K562 (cell line): ENCODE data around the gene ITGA3. TPM values are rescaled to one million over a fixed set of nuclear protein-coding genes. Genes with fewer than 3 reads are reported as not detected.
A peak's percentile ranks its signal among the peaks of the same experiment; 100 is the strongest.

Experiments
- BRF1 ChIP-seq: IDR thresholded peaks from 3 replicates; pipeline ENCODE4 v1.6.1; 2011; ENCODE audit warnings: borderline replicate concordance, mild to moderate bottlenecking; ENCODE audit not compliant: insufficient read length; ENCODE audit errors: extremely low read depth
- DNMT1 ChIP-seq: fragments of 450-650 bp; IDR thresholded peaks from 2 replicates; pipeline ENCODE4 v1.6.1; 2016; ENCODE audit warnings: antibody characterized with exemption, mild to moderate bottlenecking
- EP300 ChIP-seq: IDR thresholded peaks from 2 replicates; pipeline ENCODE4 v1.6.1; 2012; ENCODE audit warnings: low read length, improper control_type of control experiment
- FUS ChIP-seq: fragments of 200-400 bp; formaldehyde crosslinking; optimal IDR thresholded peaks from 2 replicates; pipeline ENCODE3; 2017; ENCODE audit warnings: low read depth, low read length
- KDM2B ChIP-seq: fragments of 250-450 bp; sonication (Bioruptor Pico); IDR thresholded peaks from 2 replicates; pipeline ENCODE4 v1.8.0; 2021; ENCODE audit warnings: mild to moderate bottlenecking, moderate library complexity
- MITF ChIP-seq: IDR thresholded peaks from 2 replicates; pipeline ENCODE4 v1.6.1; 2014; ENCODE audit warnings: antibody characterized with exemption
- NONO ChIP-seq, 2 experiments: fragments of 200-400 bp in 1 of 2; fragments of 450-650 bp in 1 of 2; formaldehyde crosslinking in 1 of 2; IDR thresholded peaks; 2 replicates each; pipeline ENCODE4 v1.6.1; 2017; ENCODE audit warnings: low read depth in 2 of 2, mild to moderate bottlenecking in 2 of 2, moderate library complexity in 2 of 2, low read length in 1 of 2
- NRF1 ChIP-seq, 2 experiments: fragments of 450-650 bp; IDR thresholded peaks in 1 of 2; conservative IDR thresholded peaks in 1 of 2; 2 replicates each; pipeline ENCODE4 v1.6.1; 2014; ENCODE audit warnings: mild to moderate bottlenecking in 2 of 2
- SIRT6 ChIP-seq: IDR thresholded peaks from one replicate; pipeline ENCODE4 v1.6.1; 2012; ENCODE audit warnings: low read depth, mild to moderate bottlenecking, control low read depth, inconsistent platforms, low read length, moderate library complexity
- ZFP1 ChIP-seq: fragments of 450-650 bp; formaldehyde crosslinking; IDR thresholded peaks from 2 replicates; pipeline ENCODE4 v1.4.0; 2020; ENCODE audit warnings: mild to moderate bottlenecking, mixed read lengths
- ZNF121 ChIP-seq: sonication (generic); formaldehyde crosslinking; conservative IDR thresholded peaks from 2 replicates; pipeline ENCODE4 v1.8.0; 2022; ENCODE audit warnings: missing genetic modification reagents
- ZNF444 ChIP-seq: fragments of 250-450 bp; sonication (Bioruptor Pico); IDR thresholded peaks from 2 replicates; pipeline ENCODE4 v1.4.0; 2020; ENCODE audit warnings: mild to moderate bottlenecking, moderate library complexity
- polyA plus RNA-seq, 8 experiments: library from polyadenylated mRNA; depleted of rRNA in 4 of 8; stranded (reverse) in 5 of 8; unstranded in 3 of 8; fragments of >200 nt; fragmentation: Nextera tagmentation in 2 of 8; fragmentation: Illumina TruSeq in 1 of 8; extraction: Ambion mirVana in 2 of 8; extraction: Trizol in 1 of 8; gene quantifications; 2 replicates each; pipeline versions ENCODE4 v1.2.1 to v1.2.3, GENCODE V29; 2011 to 2014; ENCODE audit warnings: inconsistent platforms in 1 of 8, missing spikeins in 1 of 8
- total RNA-seq, 7 experiments: library from RNA; depleted of rRNA in 6 of 7; stranded (reverse); fragments of >200 nt in 6 of 7; fragmentation: Illumina TruSeq in 2 of 7; extraction: Trizol in 2 of 7; gene quantifications; 2 replicates each; pipeline versions ENCODE4 v1.2.1 to v1.2.3, GENCODE V29; 2011 to 2021; ENCODE audit warnings: low replicate concordance in 1 of 7
- TF ChIP-seq, protein P1 (sequence below): sonication (generic); formaldehyde crosslinking; IDR thresholded peaks from 2 replicates; pipeline ENCODE4 v1.8.1; 2022; ENCODE audit warnings: missing genetic modification reagents
- TF ChIP-seq, protein P2 (sequence below), 2 experiments: fragments of 450-650 bp; IDR thresholded peaks; 2 replicates each; pipeline ENCODE4 v1.6.1; 2016; ENCODE audit warnings: mild to moderate bottlenecking in 2 of 2, borderline replicate concordance in 1 of 2, low read depth in 1 of 2, moderate library complexity in 1 of 2
- TF ChIP-seq, protein P3 (sequence below): fragments of 250-450 bp; sonication (Bioruptor Pico); IDR thresholded peaks from 2 replicates; pipeline ENCODE4 v1.4.0; 2020; ENCODE audit warnings: mild to moderate bottlenecking, moderate library complexity

ITGA3 gene
- total and polyA plus RNA-seq, 9 of the 15 experiments (the other 6 are each of a cell fraction or from before 2014, with no cell fraction given): 0.03 to 0.75 (median 0.14) TPM; not detected in 2

DNA sequence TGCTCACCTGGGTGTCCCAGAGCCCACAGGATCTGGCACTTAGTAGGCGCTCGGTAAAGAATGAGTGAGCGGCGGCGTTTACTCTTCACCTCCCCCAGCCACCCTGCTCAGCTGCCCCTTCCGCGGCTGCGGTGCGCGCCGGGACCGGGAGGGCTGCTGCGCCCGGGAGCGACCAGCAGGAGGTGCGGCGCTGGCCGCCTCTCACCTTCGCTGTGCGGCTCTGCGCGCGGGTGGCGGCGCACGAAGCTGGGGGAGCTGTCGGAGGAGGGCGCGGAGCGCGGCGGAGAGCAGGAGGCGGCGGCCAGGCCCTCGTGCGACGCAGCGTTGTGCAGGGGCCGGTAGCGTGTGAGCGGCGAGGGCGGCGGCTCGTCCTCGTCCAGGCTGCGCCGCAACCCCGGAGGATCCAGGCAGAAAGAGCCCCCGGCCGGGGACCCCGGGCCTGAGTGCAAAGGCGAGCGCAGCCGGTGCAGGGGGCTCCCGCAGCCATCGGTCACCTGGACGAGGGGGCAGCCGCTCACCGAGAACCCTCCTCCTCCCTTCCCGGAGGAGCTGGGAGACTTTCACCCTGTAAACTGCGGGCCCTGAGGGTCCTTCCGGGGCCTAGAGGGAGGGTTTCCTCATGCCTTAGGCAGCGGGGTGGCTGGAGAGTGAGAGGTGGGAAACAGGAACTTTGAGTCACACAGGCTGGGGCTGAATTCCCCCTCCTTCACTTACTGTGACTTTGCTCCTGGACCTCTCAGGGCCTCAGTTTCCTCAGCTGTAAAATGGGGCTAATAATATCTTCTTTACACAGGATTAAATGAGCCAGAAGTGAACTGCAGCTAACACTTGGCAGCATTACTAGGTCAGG lies 61.5 kb downstream of the ITGA3 start (continued):
- TF ChIP-seq MITF (no peak), DNMT1 (no peak), BRF1 (no peak), EP300 (no peak), NONO (IDR thresholded peaks at IDR 0.05; ENCODE audit: low read depth in 2 of 2, low read length in 1 of 2) (peak in 1 of 2 experiments; percentile 41; a peak in 1 of 4 replicates), ZFP1 (CRISPR knock-in tag) (no peak), ZNF121 (no peak), SIRT6 (no peak), KDM2B (CRISPR knock-in tag) (no peak), ZNF444 (CRISPR knock-in tag) (no peak), FUS (no peak), NRF1 (conservative IDR thresholded peaks at IDR 0.05 in 1 of 2, IDR thresholded peaks at IDR 0.05 in 1 of 2) (peak; percentile 87 to 89)
- TF ChIP-seq, protein P1, sequence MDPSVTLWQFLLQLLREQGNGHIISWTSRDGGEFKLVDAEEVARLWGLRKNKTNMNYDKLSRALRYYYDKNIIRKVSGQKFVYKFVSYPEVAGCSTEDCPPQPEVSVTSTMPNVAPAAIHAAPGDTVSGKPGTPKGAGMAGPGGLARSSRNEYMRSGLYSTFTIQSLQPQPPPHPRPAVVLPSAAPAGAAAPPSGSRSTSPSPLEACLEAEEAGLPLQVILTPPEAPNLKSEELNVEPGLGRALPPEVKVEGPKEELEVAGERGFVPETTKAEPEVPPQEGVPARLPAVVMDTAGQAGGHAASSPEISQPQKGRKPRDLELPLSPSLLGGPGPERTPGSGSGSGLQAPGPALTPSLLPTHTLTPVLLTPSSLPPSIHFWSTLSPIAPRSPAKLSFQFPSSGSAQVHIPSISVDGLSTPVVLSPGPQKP (CRISPR knock-in tag): no peak
- TF ChIP-seq, protein P2, sequence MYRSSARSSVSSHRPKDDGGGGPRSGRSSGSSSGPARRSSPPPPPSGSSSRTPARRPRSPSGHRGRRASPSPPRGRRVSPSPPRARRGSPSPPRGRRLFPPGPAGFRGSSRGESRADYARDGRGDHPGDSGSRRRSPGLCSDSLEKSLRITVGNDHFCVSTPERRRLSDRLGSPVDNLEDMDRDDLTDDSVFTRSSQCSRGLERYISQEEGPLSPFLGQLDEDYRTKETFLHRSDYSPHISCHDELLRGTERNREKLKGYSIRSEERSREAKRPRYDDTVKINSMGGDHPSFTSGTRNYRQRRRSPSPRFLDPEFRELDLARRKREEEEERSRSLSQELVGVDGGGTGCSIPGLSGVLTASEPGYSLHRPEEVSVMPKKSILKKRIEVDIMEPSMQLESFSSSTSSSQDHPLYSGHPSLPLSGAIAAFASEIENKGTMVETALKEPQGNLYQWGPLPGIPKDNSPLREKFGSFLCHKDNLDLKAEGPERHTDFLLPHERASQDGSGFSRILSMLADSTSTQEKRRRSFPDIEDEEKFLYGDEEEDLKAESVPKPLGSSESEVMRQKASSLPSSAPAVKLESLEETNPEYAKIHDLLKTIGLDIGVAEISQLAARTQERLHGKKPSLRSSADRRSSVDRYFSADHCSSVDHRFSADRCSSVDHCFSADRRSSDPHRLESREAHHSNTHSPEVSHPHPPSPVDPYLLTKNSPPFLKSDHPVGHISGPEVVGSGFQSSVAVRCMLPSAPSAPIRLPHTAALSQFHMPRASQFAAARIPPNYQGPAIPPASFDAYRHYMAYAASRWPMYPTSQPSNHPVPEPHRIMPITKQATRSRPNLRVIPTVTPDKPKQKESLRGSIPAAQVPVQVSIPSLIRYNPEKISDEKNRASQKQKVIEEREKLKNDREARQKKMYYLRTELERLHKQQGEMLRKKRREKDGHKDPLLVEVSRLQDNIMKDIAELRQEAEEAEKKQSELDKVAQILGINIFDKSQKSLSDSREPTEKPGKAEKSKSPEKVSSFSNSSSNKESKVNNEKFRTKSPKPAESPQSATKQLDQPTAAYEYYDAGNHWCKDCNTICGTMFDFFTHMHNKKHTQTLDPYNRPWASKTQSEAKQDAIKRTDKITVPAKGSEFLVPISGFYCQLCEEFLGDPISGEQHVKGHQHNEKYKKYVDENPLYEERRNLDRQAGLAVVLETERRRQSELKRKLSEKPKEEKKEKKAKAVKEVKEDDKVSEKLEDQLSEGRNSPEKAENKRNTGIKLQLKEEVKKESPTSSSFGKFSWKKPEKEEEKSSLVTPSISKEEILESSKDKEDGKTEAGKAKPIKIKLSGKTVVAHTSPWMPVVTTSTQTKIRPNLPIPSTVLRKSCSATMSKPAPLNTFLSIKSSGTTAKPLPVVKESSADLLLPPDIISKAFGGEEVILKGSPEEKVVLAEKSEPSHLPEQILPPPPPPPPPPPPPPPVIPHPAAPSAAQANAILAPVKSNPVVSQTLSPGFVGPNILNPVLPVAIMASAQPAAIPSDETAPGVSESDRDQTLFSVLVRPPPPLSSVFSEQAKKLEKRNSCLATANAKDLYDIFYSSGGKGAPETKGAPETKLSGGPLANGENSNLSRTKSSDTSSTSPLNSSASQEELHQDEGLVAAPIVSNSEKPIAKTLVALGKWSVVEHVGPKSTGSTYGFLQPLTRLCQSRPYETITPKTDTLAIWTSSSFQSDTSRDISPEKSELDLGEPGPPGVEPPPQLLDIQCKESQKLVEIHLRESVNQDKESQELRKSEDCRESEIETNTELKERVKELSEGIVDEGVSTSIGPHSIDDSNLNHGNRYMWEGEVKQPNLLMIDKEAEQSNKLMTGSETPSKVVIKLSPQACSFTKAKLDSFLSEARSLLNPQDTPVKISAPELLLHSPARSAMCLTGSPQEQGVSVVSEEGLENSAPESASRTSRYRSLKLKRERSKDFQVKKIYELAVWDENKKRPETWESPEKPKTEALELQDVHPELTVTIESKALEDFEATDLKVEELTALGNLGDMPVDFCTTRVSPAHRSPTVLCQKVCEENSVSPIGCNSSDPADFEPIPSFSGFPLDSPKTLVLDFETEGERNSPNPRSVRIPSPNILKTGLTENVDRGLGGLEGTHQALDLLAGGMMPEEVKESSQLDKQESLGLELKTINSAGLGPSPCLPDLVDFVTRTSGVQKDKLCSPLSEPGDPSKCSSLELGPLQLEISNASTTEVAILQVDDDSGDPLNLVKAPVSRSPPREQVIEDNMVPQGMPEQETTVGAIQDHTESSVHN (IDR thresholded peaks at IDR 0.05; ENCODE audit: borderline replicate concordance in 1 of 2, low read depth in 1 of 2): no peak
- TF ChIP-seq, protein P3, sequence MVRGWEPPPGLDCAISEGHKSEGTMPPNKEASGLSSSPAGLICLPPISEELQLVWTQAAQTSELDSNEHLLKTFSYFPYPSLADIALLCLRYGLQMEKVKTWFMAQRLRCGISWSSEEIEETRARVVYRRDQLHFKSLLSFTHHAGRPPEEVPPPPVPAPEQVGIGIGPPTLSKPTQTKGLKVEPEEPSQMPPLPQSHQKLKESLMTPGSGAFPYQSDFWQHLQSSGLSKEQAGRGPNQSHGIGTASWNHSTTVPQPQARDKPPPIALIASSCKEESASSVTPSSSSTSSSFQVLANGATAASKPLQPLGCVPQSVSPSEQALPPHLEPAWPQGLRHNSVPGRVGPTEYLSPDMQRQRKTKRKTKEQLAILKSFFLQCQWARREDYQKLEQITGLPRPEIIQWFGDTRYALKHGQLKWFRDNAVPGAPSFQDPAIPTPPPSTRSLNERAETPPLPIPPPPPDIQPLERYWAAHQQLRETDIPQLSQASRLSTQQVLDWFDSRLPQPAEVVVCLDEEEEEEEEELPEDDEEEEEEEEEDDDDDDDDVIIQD (CRISPR knock-in tag): no peak
